IPS DF 6.9 (cell line): ENCODE data around the gene TP53I11.

Experiments
- DNase-seq: peaks from one replicate; pipeline ENCODE4 v3.0.0-alpha.2; 2013; ENCODE audit warnings: low read depth, low spot score
- H3K27ac ChIP-seq: one replicate; pipeline ENCODE4 v1.5.1; 2013; ENCODE audit warnings: low read length, control low read depth
- H3K27me3 ChIP-seq: 2 replicates; pipeline ENCODE4 v1.6.1; 2013; ENCODE audit warnings: mild to moderate bottlenecking, low read length; ENCODE audit not compliant: control insufficient read depth, insufficient read depth
- H3K36me3 ChIP-seq: 2 replicates; pipeline ENCODE4 v1.6.1; 2013; ENCODE audit warnings: low read length; ENCODE audit not compliant: control insufficient read depth, insufficient read depth
- H3K4me1 ChIP-seq: 2 replicates; pipeline ENCODE4 v1.6.1; 2013; ENCODE audit warnings: low read length; ENCODE audit not compliant: control insufficient read depth, insufficient read depth
- H3K4me3 ChIP-seq: 2 replicates; pipeline ENCODE4 v1.5.1; 2013; ENCODE audit warnings: mild to moderate bottlenecking, low read length
- H3K9me3 ChIP-seq: 2 replicates; pipeline ENCODE4 v1.6.1; 2013; ENCODE audit warnings: low read length, inconsistent platforms; ENCODE audit not compliant: control insufficient read depth, insufficient read depth
- WGBS: extraction: QIAGEN DNeasy Blood & Tissue Kit; methylation state at CpG from one replicate; pipeline ENCODE4 v1.1.7; 2013; ENCODE audit warnings: mixed read lengths, missing lambda C conversion rate; ENCODE audit not compliant: insufficient read length, insufficient coverage; 5-methylcytosine and 5-hydroxymethylcytosine counted together

TP53I11 gene

GRCh38 chr11:44901786-44902185 lies 48.9 kb downstream of the TP53I11 start:
- no peaks in the 10 kb centered on the region for H3K9me3 ChIP-seq
- no peaks in the 10 kb centered on the region for H3K36me3 ChIP-seq
- no peak for DNase-seq
- H3K27ac ChIP-seq: no peak overlapping the region
- no peak overlapping the region for H3K4me3 ChIP-seq
- WGBS: no CpG with 5 or more reads among the region's 5 CpGs
- peaks cover 4% of the 10 kb centered on the region; the same call in 1 of the 2 replicates for H3K4me1 ChIP-seq
- no peaks in the 10 kb centered on the region for H3K27me3 ChIP-seq

DNA sequence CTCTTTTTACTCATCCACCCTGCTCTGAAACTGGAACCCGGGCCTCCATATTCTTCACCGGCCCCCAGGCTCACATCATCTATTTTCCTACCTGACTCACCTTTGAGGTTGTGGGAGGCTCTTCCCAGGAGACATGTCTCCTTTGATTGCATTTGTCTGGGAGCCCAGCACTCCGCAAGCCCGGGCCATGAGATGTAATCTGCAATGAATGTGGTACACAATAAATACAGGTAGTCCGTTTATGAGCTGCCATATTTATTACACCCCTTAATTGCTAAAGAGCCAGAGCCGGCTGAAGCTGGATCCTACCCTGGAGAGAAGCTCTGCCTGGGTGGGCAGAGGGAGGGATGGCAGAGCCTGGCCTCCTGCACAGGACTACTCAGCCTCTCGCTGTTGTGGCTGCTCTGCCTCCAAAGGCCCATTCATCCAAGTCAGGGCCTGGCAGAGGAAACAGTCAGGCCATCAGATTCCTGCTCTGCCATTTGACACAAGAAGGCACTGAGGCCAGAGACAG lies 49.5 kb downstream of the TP53I11 start:
- no peaks in the 10 kb centered on the region for H3K9me3 ChIP-seq
- no peak overlapping the region for H3K27ac ChIP-seq
- no peak overlapping the region for H3K4me3 ChIP-seq
- no CpG with 5 or more reads among the region's 7 CpGs for WGBS
- no peak for DNase-seq
- H3K4me1 ChIP-seq: peaks cover 4% of the 10 kb centered on the region; the same call in 1 of the 2 replicates
- no peaks in the 10 kb centered on the region for H3K36me3 ChIP-seq
- H3K27me3 ChIP-seq: no peaks in the 10 kb centered on the region

DNA sequence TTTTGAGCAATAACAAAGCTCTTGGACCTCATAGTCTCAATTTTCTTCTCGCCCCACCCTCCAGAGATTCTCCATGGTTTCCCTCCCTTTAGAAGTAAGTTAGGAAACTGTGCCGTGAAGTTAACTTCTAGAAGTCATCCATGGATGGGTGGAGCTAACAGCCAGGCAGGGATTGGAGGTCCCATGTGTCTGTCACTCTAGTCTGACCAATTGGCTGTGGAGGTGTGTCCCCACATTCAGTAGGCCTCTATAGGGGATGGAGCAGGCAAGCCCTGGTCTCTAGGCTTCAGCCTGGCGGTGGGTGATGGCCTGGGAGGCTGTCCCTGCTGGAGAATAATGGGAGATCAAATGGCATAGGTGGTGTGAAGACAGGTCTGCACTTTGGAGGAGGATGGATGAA lies 50.7 kb downstream of the TP53I11 start:
- Histone ChIP-seq H3K27ac (no peak overlapping the region), H3K9me3 (no peaks in the 10 kb centered on the region), H3K27me3 (no peaks in the 10 kb centered on the region), H3K4me1 (no peaks in the 10 kb centered on the region; the same call in 1 of the 2 replicates), H3K36me3 (no peaks in the 10 kb centered on the region), H3K4me3 (no peak overlapping the region)
- no CpG with 5 or more reads among the region's 3 CpGs for WGBS
- DNase-seq: no peak

GRCh38 chr11:44893846-44894617 lies 56.7 kb downstream of the TP53I11 start:
- H3K9me3 ChIP-seq: no peaks in the 10 kb centered on the region
- WGBS: no CpG with 5 or more reads among the region's 21 CpGs
- no peaks in the 10 kb centered on the region for H3K27me3 ChIP-seq
- H3K36me3 ChIP-seq: no peaks in the 10 kb centered on the region
- no peak overlapping the region for H3K4me3 ChIP-seq
- DNase-seq: peak; percentile 61
- no peak overlapping the region for H3K27ac ChIP-seq
- H3K4me1 ChIP-seq: peaks cover 2% of the 10 kb centered on the region; the same call in 1 of the 2 replicates

- Histone ChIP-seq H3K4me3 (no peak overlapping the region), H3K27me3 (no peaks in the 10 kb centered on the region), H3K9me3 (no peaks in the 10 kb centered on the region), H3K36me3 (no peaks in the 10 kb centered on the region), H3K27ac (no peak overlapping the region), H3K4me1 (peaks cover 3% of the 10 kb centered on the region; the same call in 1 of the 2 replicates)
- no peak for DNase-seq
- WGBS: no CpG with 5 or more reads among the region's 10 CpGs
These were observed 57.3 kb downstream of the TP53I11 start for GRCh38 chr11:44893308-44893822.

DNA sequence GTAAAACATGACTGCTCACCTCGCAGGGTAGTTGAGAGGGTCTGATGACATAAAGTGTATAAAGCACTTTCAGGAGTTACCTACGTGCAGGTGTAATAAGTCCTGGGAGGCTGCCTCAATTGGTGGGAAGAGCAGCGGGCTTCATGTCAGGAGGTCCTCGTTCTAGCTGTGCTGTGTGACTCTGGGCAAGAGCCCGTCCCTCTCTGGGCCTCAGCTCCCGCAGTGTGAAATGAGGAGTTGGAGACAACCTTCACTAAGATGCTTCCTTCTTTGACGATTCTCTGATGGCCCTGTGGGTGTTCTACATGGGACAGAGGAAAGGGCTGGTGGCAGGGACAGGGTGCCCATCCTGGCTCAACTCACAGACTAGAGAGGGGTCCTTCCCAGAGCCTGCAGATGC lies 57.8 kb downstream of the TP53I11 start:
- no peaks in the 10 kb centered on the region for H3K9me3 ChIP-seq
- no CpG with 5 or more reads among the region's 7 CpGs for WGBS
- no peak overlapping the region for H3K4me3 ChIP-seq
- H3K27ac ChIP-seq: no peak overlapping the region
- no peaks in the 10 kb centered on the region for H3K27me3 ChIP-seq
- no peaks in the 10 kb centered on the region for H3K36me3 ChIP-seq
- peaks cover 3% of the 10 kb centered on the region; the same call in 1 of the 2 replicates for H3K4me1 ChIP-seq
- DNase-seq: no peak

GRCh38 chr11:44889266-44889665 lies 61.4 kb downstream of the TP53I11 start:
- no CpG with 5 or more reads among the region's 1 CpG for WGBS
- no peaks in the 10 kb centered on the region for H3K36me3 ChIP-seq
- no peaks in the 10 kb centered on the region for H3K27me3 ChIP-seq
- peaks cover 5% of the 10 kb centered on the region; the same call in 1 of the 2 replicates for H3K4me1 ChIP-seq
- H3K4me3 ChIP-seq: no peak overlapping the region
- no peak for DNase-seq
- no peaks in the 10 kb centered on the region for H3K9me3 ChIP-seq
- no peak overlapping the region for H3K27ac ChIP-seq

GRCh38 chr11:44887636-44888035 lies 63.0 kb downstream of the TP53I11 start:
- Histone ChIP-seq H3K4me3 (no peak overlapping the region), H3K36me3 (no peaks in the 10 kb centered on the region), H3K9me3 (no peaks in the 10 kb centered on the region), H3K27ac (no peak overlapping the region), H3K27me3 (no peaks in the 10 kb centered on the region), H3K4me1 (0 out of 2 replicates have a peak, but pooled peaks cover 3% of the 10 kb centered on the region)
- WGBS: no CpG with 5 or more reads among the region's 3 CpGs
- no peak for DNase-seq

DNA sequence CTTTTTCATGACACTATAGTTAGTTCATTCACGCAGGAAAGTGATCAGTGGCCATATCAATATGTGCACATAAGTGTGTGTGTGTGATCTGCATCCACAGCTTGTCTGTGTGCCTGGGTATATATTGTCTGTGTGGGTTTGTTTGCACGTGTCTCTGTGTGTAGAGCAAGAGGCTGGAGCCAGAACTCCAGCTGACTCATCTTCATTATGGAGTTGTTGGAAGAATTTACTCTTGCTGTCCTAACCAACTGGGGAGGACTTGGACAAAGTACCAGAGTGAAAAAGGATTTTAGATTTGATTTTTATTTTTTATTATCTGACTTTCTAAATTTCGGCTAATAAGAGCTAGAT lies 63.9 kb downstream of the TP53I11 start:
- WGBS: no CpG with 5 or more reads among the region's 3 CpGs
- no peaks in the 10 kb centered on the region for H3K9me3 ChIP-seq
- no peaks in the 10 kb centered on the region for H3K36me3 ChIP-seq
- H3K4me1 ChIP-seq: 0 out of 2 replicates have a peak, but pooled peaks cover 3% of the 10 kb centered on the region
- DNase-seq: no peak
- H3K27ac ChIP-seq: no peak overlapping the region
- H3K27me3 ChIP-seq: no peaks in the 10 kb centered on the region
- H3K4me3 ChIP-seq: no peak overlapping the region

- no peak overlapping the region for H3K27ac ChIP-seq
- no peak for DNase-seq
- H3K4me1 ChIP-seq: 0 out of 2 replicates have a peak, but pooled peaks cover 3% of the 10 kb centered on the region
- H3K4me3 ChIP-seq: no peak overlapping the region
- H3K27me3 ChIP-seq: no peaks in the 10 kb centered on the region
- H3K9me3 ChIP-seq: no peaks in the 10 kb centered on the region
- no peaks in the 10 kb centered on the region for H3K36me3 ChIP-seq
- WGBS: no CpG with 5 or more reads among the region's 13 CpGs
These were observed 64.5 kb downstream of the TP53I11 start for GRCh38 chr11:44885919-44886789.
